ENCODE data around the gene DPY30.

DNA sequence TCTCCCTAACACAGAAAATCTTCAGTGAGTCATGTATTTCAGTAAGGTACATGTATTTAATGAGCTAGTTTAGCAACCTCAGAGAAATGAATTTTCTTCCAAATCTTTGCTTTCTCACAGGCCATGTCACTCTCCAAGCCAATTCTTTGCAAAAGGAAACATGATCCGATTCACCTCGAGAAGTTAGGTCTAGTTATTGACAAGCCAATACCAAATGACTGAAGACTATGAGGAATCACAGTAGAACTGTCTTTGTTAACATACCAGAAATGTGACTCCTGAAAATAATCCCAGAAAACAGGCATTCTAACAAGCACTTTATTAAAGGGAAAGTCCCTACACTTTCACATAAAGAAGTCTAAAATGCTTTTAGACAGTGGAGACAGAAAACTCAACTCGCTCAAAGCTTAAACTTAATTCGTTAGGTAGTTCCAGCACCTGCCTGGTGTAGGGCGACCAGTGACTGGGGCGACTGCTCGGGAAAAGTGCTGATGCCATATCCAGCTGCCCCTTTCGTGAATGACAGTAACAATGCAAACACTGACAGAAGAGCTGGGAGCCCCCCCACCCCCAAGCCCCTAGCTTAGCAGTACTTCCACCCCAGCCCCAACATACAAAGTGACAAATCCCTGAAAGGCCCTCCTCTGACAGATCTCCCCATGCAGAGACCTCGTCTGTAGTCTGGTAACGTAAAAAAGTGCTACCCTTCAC is 30.6 kb downstream of the DPY30 start:
- no peak for TF ChIP-seq CTCF (IDR thresholded peaks at IDR 0.05)
- TF ChIP-seq POLR2A (IDR thresholded peaks at IDR 0.05): no peak

All from body of pancreas (tissue), 4 donors.